Activated T-helper 1 cell treated with anti-CD3 and anti-CD28 coated beads, Interleukin-2, amount 50 U/mL, for 16 hours (primary cell): ENCODE data around the gene OSBPL10.

ENCODE experiments used
- DNase-seq, 2 donors: peaks; one replicate each; pipeline ENCODE4 v3.0.0-alpha.2; 2020; ENCODE audit warnings: low read depth in 1 of 2, low spot score in 1 of 2

The OSBPL10 gene

GRCh38 chr3:31748933-31749295, 232.1 kb downstream of the OSBPL10 start:
- no peak for DNase-seq

- no peak for DNase-seq
Measured at GRCh38 chr3:31748281-31748932, 232.7 kb downstream of the OSBPL10 start.

DNA sequence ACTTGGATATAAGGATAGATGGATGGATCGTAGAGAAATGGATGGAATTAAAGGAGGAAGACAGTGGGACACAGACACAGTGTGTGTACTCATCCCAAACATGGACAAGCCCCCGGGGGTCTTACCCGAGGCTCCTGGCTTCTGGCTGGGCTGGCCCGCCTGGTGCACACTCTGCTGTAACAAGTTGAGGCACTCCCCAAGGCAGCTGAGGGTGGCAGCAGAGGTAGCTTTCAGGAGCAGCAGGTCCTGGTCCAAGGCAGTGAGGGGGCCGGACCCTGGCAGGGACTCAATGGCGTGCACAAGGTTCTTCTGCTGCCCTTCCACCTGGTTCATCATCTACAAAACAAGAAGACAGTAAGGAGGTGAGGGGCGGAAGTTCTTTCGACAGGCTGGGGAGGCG, 233.3 kb downstream of the OSBPL10 start:
- no peak for DNase-seq

DNA sequence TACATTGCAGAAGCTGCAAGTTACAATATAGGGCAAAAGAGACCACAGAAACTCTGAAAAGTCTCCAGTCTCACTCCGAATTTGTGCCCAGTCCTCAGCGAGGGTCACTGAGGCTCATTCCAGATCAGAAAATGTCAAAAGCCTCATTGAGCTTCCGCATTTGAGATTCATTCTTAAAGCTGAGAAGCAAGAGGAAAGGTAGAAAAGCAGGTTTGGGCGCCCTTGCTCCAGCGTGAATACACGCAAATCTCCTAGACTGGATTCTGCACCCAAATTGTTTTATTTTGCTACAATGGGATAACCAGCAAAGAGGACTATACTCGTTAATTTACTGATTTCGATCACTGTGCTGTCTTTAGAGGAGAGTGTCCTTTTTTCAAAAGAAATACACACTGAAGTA, 236.1 kb downstream of the OSBPL10 start:
- no peak for DNase-seq

DNA sequence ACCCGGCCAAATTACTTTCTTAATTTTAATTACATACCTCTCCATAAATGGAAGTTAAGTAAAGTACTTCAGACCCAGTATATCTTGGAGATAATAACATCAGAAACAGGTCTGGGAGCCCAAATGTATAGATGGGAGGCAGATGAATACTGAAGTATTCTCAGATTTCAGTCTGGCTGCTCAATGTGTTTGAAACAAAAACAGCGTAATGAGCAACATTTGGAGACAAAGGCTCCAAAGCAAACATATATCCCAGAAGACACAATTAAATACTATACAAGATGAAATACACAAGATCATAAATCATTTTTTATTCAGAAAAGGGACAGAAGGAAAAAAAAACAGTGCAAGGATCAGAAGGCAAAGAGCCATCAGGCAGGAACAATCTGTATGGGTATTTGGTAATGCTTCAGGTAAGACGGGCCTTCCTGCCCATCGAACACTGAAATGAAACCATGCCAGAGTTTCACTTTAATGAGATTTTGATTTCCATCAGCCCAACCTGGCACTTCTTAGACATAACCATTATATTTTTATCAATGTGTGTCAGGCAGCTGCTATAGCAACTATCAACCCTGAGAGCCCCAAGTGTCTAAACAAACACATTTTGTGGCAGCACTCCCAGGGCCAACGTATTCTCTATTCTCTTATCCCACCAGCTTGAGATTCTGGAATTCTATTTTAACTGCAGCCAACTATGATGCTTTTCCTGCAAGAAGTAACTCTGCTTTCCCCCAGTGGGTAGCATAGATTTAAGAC, 237.6 kb downstream of the OSBPL10 start:
- no peak for DNase-seq

GRCh38 chr3:31740397-31740796, 240.7 kb downstream of the OSBPL10 start:
- DNase-seq = no peak

DNA sequence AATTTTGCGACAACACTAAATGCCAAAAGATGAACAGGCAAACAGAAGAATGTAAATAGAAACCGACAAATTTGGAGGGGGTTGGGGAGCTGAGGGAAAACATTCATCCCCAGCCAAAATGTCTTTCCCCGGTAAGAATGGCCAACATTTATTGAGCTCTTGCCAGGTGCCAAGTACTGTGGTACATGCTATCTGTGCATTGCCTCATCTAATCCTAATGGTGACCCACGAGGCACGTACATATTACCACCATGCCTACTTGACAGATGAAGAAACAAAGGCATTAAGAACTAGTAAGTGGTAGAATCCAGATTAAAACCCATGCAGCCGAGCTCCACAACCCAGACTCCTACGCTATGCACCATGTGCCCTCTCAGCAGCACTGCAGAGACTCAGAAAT, 242.7 kb downstream of the OSBPL10 start:
- DNase-seq = no peak

DNA sequence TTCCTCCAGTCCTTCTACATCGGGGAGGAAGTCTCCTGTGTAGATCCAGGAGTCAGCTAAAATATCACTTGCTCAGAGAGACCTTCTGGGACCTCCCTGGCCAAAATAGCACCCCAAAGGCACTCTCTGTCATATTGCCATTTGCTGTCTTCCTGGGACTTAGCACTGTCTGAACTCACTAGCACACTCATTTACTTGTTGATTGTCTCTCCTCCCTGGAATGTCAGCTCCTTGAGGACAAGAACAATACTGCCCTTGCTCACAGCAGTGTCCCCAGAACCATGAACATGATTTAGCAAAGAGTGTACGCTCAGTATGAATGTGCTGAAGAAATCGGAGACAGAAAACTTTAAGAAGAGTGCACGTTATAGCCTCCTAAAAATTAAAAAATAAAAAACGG, 245.4 kb downstream of the OSBPL10 start:
- no peak for DNase-seq

DNA sequence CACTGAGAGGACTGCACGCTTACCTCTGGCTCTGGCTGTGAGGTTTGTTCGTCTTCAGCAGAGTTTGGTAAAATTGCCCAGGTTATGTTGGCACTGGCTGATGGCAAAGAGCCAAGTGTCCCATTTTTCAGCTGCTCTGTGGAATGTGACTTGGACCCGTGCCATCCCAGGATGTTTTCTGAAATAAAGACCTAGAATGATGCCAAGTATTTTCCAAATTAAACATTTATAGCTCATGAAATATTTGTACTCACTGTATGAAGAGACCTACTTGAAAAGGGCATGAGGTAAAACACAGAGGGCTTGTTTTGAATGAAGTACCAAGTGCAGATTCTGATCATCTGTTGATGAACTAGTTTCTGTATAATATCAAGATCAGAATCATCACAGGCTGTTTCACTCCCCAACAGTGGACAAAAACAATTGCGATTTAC, 247.8 kb downstream of the OSBPL10 start:
- no peak for DNase-seq

DNA sequence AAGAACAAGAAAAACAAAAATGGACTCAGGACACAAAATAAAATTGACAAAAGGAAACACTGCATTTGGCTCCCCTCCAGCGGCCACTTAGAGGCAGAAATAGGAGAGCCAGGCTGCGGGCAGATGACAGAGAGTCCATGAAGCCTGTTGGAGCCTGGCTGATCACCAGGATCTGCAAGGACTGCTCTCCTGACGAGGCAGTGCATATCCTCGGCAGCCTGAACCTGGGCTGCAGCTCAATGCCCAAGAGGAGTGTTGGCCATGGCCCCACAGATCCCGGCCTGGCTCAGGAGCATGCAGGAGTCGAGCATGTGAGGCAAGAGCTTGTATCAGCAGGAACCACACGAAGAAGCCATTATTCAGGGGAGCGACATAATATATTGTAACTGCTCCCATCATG, 248.5 kb downstream of the OSBPL10 start:
- no peak for DNase-seq

DNA sequence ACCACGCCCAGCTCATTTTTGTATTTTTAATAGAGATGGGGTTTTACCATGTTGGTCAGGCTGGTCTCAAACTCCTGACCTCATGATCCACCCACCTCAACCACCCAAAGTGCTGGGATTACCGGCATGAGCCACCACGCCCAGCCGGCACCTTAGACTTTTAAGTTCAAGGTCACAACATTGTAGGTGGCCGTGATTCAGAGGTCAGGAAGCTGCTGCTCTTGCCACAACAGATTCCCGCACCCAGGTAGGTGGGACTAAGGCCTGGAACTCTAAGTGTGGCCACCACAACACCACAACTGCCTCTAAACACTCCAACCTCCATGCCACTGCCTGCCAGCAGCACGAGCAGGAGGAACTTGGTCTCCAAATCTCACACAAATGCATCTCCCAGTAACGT, 251.5 kb downstream of the OSBPL10 start:
- DNase-seq = no peak

DNA sequence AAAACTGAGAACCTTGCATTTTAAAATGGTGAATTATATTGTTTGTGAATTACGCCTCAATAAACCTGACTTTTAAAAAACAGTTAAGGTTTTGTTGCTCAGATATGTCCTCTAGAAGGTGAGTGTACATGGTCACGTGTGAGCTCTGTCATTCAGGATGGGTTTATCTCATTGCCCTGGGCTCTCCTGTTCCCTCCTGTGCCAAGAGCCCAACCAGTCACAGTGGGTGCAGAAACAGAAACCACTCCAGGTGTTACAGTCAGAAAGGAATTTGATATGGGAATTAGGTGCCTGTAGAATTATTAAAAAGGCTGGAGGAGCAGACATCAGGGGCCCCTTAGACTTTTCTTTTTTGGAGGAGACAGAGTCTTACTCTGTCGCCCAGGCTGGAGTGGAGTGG, 252.0 kb downstream of the OSBPL10 start:
- no peak for DNase-seq

DNA sequence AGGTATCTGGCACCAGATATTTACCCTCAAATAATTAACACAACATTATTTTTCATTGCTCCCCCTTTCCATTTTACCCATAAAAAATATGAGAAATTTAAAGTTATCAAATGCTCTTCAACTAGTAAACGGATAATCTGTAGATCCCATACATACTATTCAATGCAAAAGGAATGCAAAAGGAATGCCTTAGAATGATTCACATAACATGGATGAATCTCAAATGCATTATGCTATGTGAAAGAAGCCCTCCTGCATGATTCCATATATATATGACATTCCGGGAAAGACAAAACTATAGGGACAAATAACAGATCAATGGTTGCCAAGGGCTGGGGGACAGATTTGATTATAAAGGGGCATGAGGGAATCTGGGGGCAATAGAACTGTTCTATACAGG, 252.7 kb downstream of the OSBPL10 start:
- no peak for DNase-seq

GRCh38 chr3:31725976-31726375, 255.1 kb downstream of the OSBPL10 start:
- DNase-seq = no peak

DNA sequence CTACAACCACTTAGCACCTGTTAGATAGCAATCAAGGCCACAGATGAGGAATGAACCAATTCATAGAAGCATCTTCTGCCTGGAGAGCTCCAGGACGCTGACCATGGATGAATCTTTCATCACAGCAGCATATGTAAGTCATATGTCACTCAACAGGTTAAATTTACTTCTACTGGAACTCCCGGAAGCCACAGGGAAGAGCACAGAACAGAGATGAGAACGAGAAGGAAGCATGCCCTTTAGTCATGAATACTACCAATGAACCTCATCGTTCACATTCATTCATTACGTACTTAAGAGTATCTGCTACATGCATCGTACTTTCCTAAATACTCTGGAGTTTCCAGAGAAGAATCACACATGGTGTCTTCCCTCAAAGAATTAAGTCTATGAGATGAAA, 255.5 kb downstream of the OSBPL10 start:
- DNase-seq = no peak

DNA sequence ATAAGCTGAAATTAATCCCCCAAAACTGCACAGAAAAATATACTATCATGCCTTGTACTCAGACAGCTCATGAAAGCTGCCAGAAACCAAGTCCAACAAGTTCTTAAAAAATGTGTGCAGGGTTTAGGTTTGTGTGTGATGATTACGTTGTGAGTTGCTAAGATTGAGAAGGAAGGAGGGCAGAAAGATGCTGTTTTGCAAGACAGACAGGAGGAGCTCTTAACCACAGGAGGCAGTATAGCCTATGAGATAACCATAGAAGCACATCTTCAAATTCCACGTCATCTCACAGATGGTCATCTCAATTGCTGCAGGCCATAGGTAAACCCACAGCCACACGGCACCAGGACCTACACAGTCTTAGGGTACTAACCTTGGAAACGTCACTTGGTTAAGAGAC, 256.4 kb downstream of the OSBPL10 start:
- no peak for DNase-seq

- no peak for DNase-seq
Measured at GRCh38 chr3:31724116-31724515, 256.9 kb downstream of the OSBPL10 start.

- DNase-seq = no peak
Measured at GRCh38 chr3:31723701-31724100, 257.4 kb downstream of the OSBPL10 start.

- no peak for DNase-seq
Measured at GRCh38 chr3:31721676-31722075, 259.4 kb downstream of the OSBPL10 start.

- no peak for DNase-seq
Measured at GRCh38 chr3:31714495-31715280, 266.4 kb downstream of the OSBPL10 start.

DNA sequence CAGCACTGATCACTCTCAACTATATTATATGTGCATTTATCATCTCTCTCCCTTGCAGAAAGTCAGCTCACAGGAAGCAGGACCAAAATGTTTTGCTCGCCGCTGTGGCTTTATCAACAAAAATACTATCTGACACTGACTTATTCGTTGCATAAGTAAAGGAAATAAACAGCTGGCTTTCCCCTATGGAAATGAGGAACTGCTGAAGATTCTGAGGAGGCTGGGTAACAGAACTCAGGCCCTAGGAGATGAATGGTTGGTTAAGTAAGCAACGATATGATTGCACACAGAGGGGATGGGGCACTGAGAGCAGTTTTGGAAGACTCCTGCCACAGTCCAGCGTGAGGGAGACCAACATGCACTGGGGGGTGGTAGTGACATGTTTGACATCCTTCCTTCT, 267.2 kb downstream of the OSBPL10 start:
- no peak for DNase-seq

DNA sequence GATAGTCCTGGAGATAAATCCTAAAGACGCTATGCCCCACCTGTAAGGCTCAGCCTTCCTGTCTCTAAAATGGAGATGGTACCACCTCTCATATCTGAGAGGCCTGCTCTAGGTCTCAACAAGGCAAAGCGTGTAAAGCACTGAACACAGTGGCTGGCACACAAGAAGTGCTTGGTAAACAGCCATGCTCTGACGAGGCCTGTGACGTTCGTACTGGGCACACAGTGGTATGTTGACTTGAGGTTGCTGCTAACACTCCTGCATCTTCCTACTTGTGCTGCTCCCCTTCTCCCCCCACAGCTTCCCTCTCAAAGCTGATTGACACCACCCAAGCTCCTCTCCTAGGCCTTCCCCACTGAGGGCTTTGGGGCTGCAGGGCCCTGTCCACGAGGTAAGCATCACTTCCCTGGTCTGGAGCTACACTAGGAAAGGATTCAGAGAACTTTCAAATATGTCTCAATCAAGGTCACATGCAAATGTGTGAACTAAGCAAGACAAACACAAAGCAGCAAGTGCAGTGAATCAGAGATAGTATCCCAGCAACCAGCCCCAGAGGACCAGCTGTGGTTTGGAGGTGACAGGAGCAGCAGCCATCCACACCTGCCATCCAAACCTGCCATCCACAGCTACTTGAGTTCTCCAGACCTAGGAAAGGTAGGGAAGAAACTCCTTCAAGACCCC, 270.8 kb downstream of the OSBPL10 start:
- no peak for DNase-seq
